Measurements from ENCODE around the gene GOSR2.
A peak's percentile ranks its signal among the peaks of the same experiment; 100 is the strongest.
"Not testable (repeated sequence)": the region's sequence is repeated elsewhere in the genome, so short reads cannot be mapped to it uniquely, and the experiment has no call there.

Gene GOSR2

GRCh38 chr17:46930051-46930450, 7.1 kb downstream of the GOSR2 start:
- no peak for DNase-seq (ENCODE audit: low read depth)

- no peak for DNase-seq (ENCODE audit: low read depth)
These were observed 8.6 kb downstream of the GOSR2 start for GRCh38 chr17:46931596-46931995.

- DNase-seq (ENCODE audit: low read depth): no peak
These were observed 12.8 kb downstream of the GOSR2 start for GRCh38 chr17:46935658-46936266.

- peak; percentile 41 for DNase-seq (ENCODE audit: low read depth)
These were observed 17.9 kb downstream of the GOSR2 start for GRCh38 chr17:46940692-46941404.

- DNase-seq (ENCODE audit: low read depth): no peak
These were observed 19.7 kb downstream of the GOSR2 start for GRCh38 chr17:46942441-46943217.

GRCh38 chr17:46943218-46943500, 20.2 kb downstream of the GOSR2 start:
- no peak for DNase-seq (ENCODE audit: low read depth)

- DNase-seq (ENCODE audit: low read depth): no peak
These were observed 20.8 kb downstream of the GOSR2 start for GRCh38 chr17:46943501-46944393.

- no peak for DNase-seq (ENCODE audit: low read depth)
These were observed 22.0 kb downstream of the GOSR2 start for GRCh38 chr17:46944931-46945330.

- DNase-seq (ENCODE audit: low read depth): no peak
These were observed 24.3 kb downstream of the GOSR2 start for GRCh38 chr17:46947216-46947615.

- DNase-seq (ENCODE audit: low read depth): no peak
These were observed 25.6 kb downstream of the GOSR2 start for GRCh38 chr17:46948544-46948943.

- DNase-seq (ENCODE audit: low read depth): no peak
These were observed 26.6 kb downstream of the GOSR2 start for GRCh38 chr17:46949291-46950174.

GRCh38 chr17:46950342-46950996, 27.5 kb downstream of the GOSR2 start:
- no peak for DNase-seq (ENCODE audit: low read depth)

GRCh38 chr17:46950997-46951621, 28.1 kb downstream of the GOSR2 start:
- DNase-seq (ENCODE audit: low read depth): no peak

- DNase-seq (ENCODE audit: low read depth): no peak
These were observed 28.7 kb downstream of the GOSR2 start for GRCh38 chr17:46951706-46952105.

GRCh38 chr17:46952115-46952514, 29.2 kb downstream of the GOSR2 start:
- no peak for DNase-seq (ENCODE audit: low read depth)

GRCh38 chr17:46953191-46953590, 30.2 kb downstream of the GOSR2 start:
- not testable (repeated sequence) for DNase-seq (ENCODE audit: low read depth)

- no peak for DNase-seq (ENCODE audit: low read depth)
These were observed 35.2 kb downstream of the GOSR2 start for GRCh38 chr17:46958041-46958591.

- no peak for DNase-seq (ENCODE audit: low read depth)
These were observed 37.2 kb downstream of the GOSR2 start for GRCh38 chr17:46960152-46960551.

GRCh38 chr17:46962374-46962790, 39.4 kb downstream of the GOSR2 start:
- no peak for DNase-seq (ENCODE audit: low read depth)

GRCh38 chr17:46963571-46963970, 40.6 kb downstream of the GOSR2 start:
- DNase-seq (ENCODE audit: low read depth): no peak

All from stimulated activated CD8-positive, alpha-beta memory T cell treated with anti-CD3 and anti-CD28 coated beads, Interleukin-15, amount 100 ng/mL, for 1 hour (primary cell).